Stimulated activated effector memory CD8-positive, alpha-beta T cell treated with anti-CD3 and anti-CD28 coated beads, Interleukin-12 subunit alpha, Interleukin-12 subunit beta, amount 100 ng/mL, for 72 hours (primary cell): Measurements from ENCODE around the gene CABP1.

Experiments
- ATAC-seq: fragments of 150-1000 bp; cut with Tn5 transposase; 2 replicates; pipeline ENCODE4 v1.10.0; 2021
- DNase-seq, 2 donors: peaks; one replicate each; pipeline ENCODE4 v3.0.0; 2021 to 2022; ENCODE audit warnings: low spot score in 2 of 2
- H3K27ac Mint-ChIP-seq: one replicate; pipeline ENCODE4 v1.8.0; 2022; ENCODE audit warnings: mild to moderate bottlenecking, mixed read lengths
- H3K36me3 Mint-ChIP-seq: one replicate; pipeline ENCODE4 v1.8.0; 2022; ENCODE audit warnings: mild to moderate bottlenecking, mixed read lengths
- H3K4me1 Mint-ChIP-seq: one replicate; pipeline ENCODE4 v1.8.0; 2022; ENCODE audit warnings: mixed read lengths
- H3K4me3 Mint-ChIP-seq: one replicate; pipeline ENCODE4 v1.8.0; 2022; ENCODE audit warnings: mild to moderate bottlenecking, mixed read lengths
- H3K9me3 Mint-ChIP-seq: one replicate; pipeline ENCODE4 v1.8.0; 2022; ENCODE audit warnings: mixed read lengths

Gene CABP1

GRCh38 chr12:120712610-120713009 lies 72.2 kb downstream of the CABP1 start:
- H3K9me3 Mint-ChIP-seq = no peaks in the 10 kb centered on the region
- no peak for DNase-seq
- H3K27ac Mint-ChIP-seq = peak overlapping the region; percentile 32
- peaks cover 39% of the 10 kb centered on the region for H3K4me1 Mint-ChIP-seq
- peaks cover 41% of the 10 kb centered on the region for H3K36me3 Mint-ChIP-seq
- ATAC-seq = no peak
- no peak overlapping the region for H3K4me3 Mint-ChIP-seq

- H3K4me1 Mint-ChIP-seq = peaks cover 44% of the 10 kb centered on the region
- ATAC-seq (peak; percentile 74), DNase-seq (peak; percentile 66 to 84)
- no peaks in the 10 kb centered on the region for H3K9me3 Mint-ChIP-seq
- peak overlapping the region; percentile 69 for H3K27ac Mint-ChIP-seq
- H3K4me3 Mint-ChIP-seq = no peak overlapping the region
- H3K36me3 Mint-ChIP-seq = peaks cover 55% of the 10 kb centered on the region
These were observed 73.5 kb downstream of the CABP1 start for GRCh38 chr12:120713861-120714482.
